Mesenchymal stem cell (in vitro differentiated cells and primary cell): ENCODE results near the gene HOXC4.
"Not testable (repeated sequence)": the region's sequence is repeated elsewhere in the genome, so short reads cannot be mapped to it uniquely, and the experiment has no call there.

ENCODE experiments used
- DNase-seq: peaks from one replicate; pipeline ENCODE4 v3.0.0-alpha.2; 2013
- H2AFZ ChIP-seq: one replicate; pipeline ENCODE4 v1.6.1; 2013; ENCODE audit warnings: low read depth, mild to moderate bottlenecking, control low read depth, inconsistent platforms, low read length, moderate library complexity
- H2AK5ac ChIP-seq: 2 replicates; pipeline ENCODE4 v1.6.1; 2013; ENCODE audit warnings: low read length, moderate library complexity, mild to moderate bottlenecking, inconsistent platforms; ENCODE audit not compliant: severe bottlenecking
- H2BK120ac ChIP-seq: one replicate; pipeline ENCODE4 v1.6.1; 2013; ENCODE audit warnings: low read depth, mild to moderate bottlenecking, inconsistent platforms, low read length, moderate library complexity
- H2BK12ac ChIP-seq, 2 experiments: one replicate each; pipeline ENCODE4 v1.6.1; 2013; ENCODE audit warnings: inconsistent platforms in 2 of 2, low read length in 2 of 2, mild to moderate bottlenecking in 2 of 2, moderate library complexity in 2 of 2, control low read depth in 1 of 2
- H2BK15ac ChIP-seq: one replicate; pipeline ENCODE4 v1.6.1; 2013; ENCODE audit warnings: mild to moderate bottlenecking, low read depth, inconsistent platforms; ENCODE audit not compliant: poor library complexity, severe bottlenecking
- H2BK5ac ChIP-seq: 2 replicates; pipeline ENCODE4 v1.6.1; 2013; ENCODE audit warnings: low read depth, mild to moderate bottlenecking, low read length, control low read depth, inconsistent platforms; ENCODE audit not compliant: poor library complexity, severe bottlenecking
- H3K14ac ChIP-seq, 2 experiments: one replicate each; pipeline ENCODE4 v1.6.1; 2013; ENCODE audit warnings: inconsistent platforms in 2 of 2, low read length in 2 of 2, control low read depth in 1 of 2, mild to moderate bottlenecking in 1 of 2, moderate library complexity in 1 of 2
- H3K18ac ChIP-seq, 2 experiments: one replicate each; pipeline ENCODE4 v1.6.1; 2013; ENCODE audit warnings: inconsistent platforms in 2 of 2, low read length in 2 of 2, control low read depth in 1 of 2, low read depth in 1 of 2, mild to moderate bottlenecking in 1 of 2
- H3K23ac ChIP-seq, 2 experiments: one replicate each; pipeline ENCODE4 v1.6.1; 2013; ENCODE audit warnings: inconsistent platforms in 2 of 2, low read length in 2 of 2, mild to moderate bottlenecking in 2 of 2, moderate library complexity in 2 of 2, control low read depth in 1 of 2
- H3K27ac ChIP-seq: 2 replicates; pipeline ENCODE4 v1.5.1; 2013; ENCODE audit warnings: mild to moderate bottlenecking, moderate library complexity, low read length, control low read depth, inconsistent platforms; ENCODE audit not compliant: poor library complexity, severe bottlenecking
- H3K27me3 ChIP-seq, 2 experiments: 2 replicates each; pipeline versions ENCODE4 v1.6.1 to v1.7.0; 2013; ENCODE audit warnings: low read length in 2 of 2, mild to moderate bottlenecking in 2 of 2, moderate library complexity in 2 of 2, control low read depth in 1 of 2, inconsistent platforms in 1 of 2; ENCODE audit not compliant: control insufficient read depth in 1 of 2, insufficient read depth in 1 of 2
- H3K36me3 ChIP-seq, 2 experiments: 2 replicates each; pipeline versions ENCODE4 v1.6.1 to v1.7.0; 2013; ENCODE audit warnings: low read length in 2 of 2, control low read depth in 1 of 2, inconsistent platforms in 1 of 2, low read depth in 1 of 2, mild to moderate bottlenecking in 1 of 2; ENCODE audit not compliant: insufficient read depth in 2 of 2, control insufficient read depth in 1 of 2
- H3K4ac ChIP-seq, 2 experiments: one replicate each; pipeline ENCODE4 v1.6.1; 2013; ENCODE audit warnings: inconsistent platforms in 2 of 2, low read length in 2 of 2, mild to moderate bottlenecking in 2 of 2, moderate library complexity in 2 of 2, control low read depth in 1 of 2, low read depth in 1 of 2
- H3K4me1 ChIP-seq: 2 replicates; pipeline ENCODE4 v1.6.1; 2013; ENCODE audit warnings: low read depth, low read length, control low read depth; ENCODE audit not compliant: control insufficient read depth, insufficient read depth
- H3K4me2 ChIP-seq: 2 replicates; pipeline ENCODE4 v1.6.1; 2013; ENCODE audit warnings: low read length, mild to moderate bottlenecking, inconsistent platforms; ENCODE audit not compliant: poor library complexity, severe bottlenecking
- H3K4me3 ChIP-seq, 2 experiments: 2 replicates each; pipeline versions ENCODE4 v1.5.1 to v1.7.0; 2013; ENCODE audit warnings: low read length in 2 of 2, mild to moderate bottlenecking in 2 of 2, control low read depth in 1 of 2, low read depth in 1 of 2; ENCODE audit not compliant: insufficient read depth in 1 of 2
- H3K79me1 ChIP-seq: replicated peaks from 2 replicates; pipeline ENCODE4 v1.6.1; 2013; ENCODE audit warnings: mild to moderate bottlenecking, control low read depth, low read length, inconsistent platforms; ENCODE audit not compliant: poor library complexity, severe bottlenecking
- H3K9ac ChIP-seq: 2 replicates; pipeline ENCODE4 v1.7.0; 2013; ENCODE audit warnings: mild to moderate bottlenecking, low read length, moderate library complexity
- H3K9me3 ChIP-seq: 2 replicates; pipeline ENCODE4 v1.7.0; 2013; ENCODE audit warnings: mild to moderate bottlenecking, low read length; ENCODE audit not compliant: control insufficient read depth
- H4K8ac ChIP-seq: one replicate; pipeline ENCODE4 v1.6.1; 2013; ENCODE audit warnings: inconsistent platforms, mild to moderate bottlenecking, low read length, moderate library complexity
- H4K91ac ChIP-seq: one replicate; pipeline ENCODE4 v1.6.1; 2013; ENCODE audit warnings: mild to moderate bottlenecking, low read length, inconsistent platforms
- WGBS: methylation state at CpG from one replicate; pipeline ENCODE4 v1.1.7; 2013; ENCODE audit warnings: mixed read lengths; 5-methylcytosine and 5-hydroxymethylcytosine counted together

HOXC4 gene

GRCh38 chr12:54074308-54074707, 20.7 kb downstream of the HOXC4 start:
- Histone ChIP-seq H2BK12ac (no peak overlapping the region), H3K79me1 (peaks cover 8% of the 10 kb centered on the region), H3K23ac (no peak overlapping the region), H2BK5ac (no peak overlapping the region), H3K4ac (no peak overlapping the region), H4K8ac (no peak overlapping the region), H2AFZ (no peak overlapping the region), H3K27me3 (peaks cover 0 to 15% of the 10 kb centered on the region in 2 experiments), H3K9ac (no peak overlapping the region), H3K36me3 (no peaks in the 10 kb centered on the region), H2BK15ac (no peak overlapping the region), H3K9me3 (no peaks in the 10 kb centered on the region), H2AK5ac (no peak overlapping the region), H3K4me2 (no peak overlapping the region), H3K18ac (no peak overlapping the region), H3K4me1 (no peaks in the 10 kb centered on the region), H4K91ac (no peak overlapping the region), H2BK120ac (no peak overlapping the region), H3K27ac (no peak overlapping the region), H3K4me3 (no peak overlapping the region), H3K14ac (no peak overlapping the region)
- no peak for DNase-seq
- 79% methylated on average over 4 of the region's 6 CpGs for WGBS

- H2AK5ac ChIP-seq, result no peak overlapping the region
- H4K91ac ChIP-seq, result no peak overlapping the region
- H3K9ac ChIP-seq, result no peak overlapping the region
- no peaks in the 10 kb centered on the region for H3K9me3 ChIP-seq
- WGBS, result 31% methylated on average over 6 of the region's 6 CpGs
- H2AFZ ChIP-seq, result no peak overlapping the region
- H3K4ac ChIP-seq, result no peak overlapping the region
- no peak for DNase-seq
- H3K79me1 ChIP-seq, result peaks cover 5% of the 10 kb centered on the region
- H3K36me3 ChIP-seq, result no peaks in the 10 kb centered on the region
- no peak overlapping the region for H3K18ac ChIP-seq
- no peak overlapping the region for H2BK15ac ChIP-seq
- H2BK12ac ChIP-seq, result no peak overlapping the region
- H3K27ac ChIP-seq, result no peak overlapping the region
- H3K23ac ChIP-seq, result no peak overlapping the region
- peaks cover 2% of the 10 kb centered on the region for H3K4me1 ChIP-seq
- no peak overlapping the region for H3K14ac ChIP-seq
- H3K4me3 ChIP-seq, result no peak overlapping the region
- peaks cover 0 to 11% of the 10 kb centered on the region in 2 experiments for H3K27me3 ChIP-seq
- no peak overlapping the region for H3K4me2 ChIP-seq
- no peak overlapping the region for H2BK120ac ChIP-seq
- H4K8ac ChIP-seq, result no peak overlapping the region
- H2BK5ac ChIP-seq, result no peak overlapping the region
Observed at GRCh38 chr12:54075409-54075808, 21.8 kb downstream of the HOXC4 start.

- no peak overlapping the region for H2BK120ac ChIP-seq
- H3K4me3 ChIP-seq, result no peak overlapping the region
- H3K4ac ChIP-seq, result no peak overlapping the region
- no peak overlapping the region for H2AFZ ChIP-seq
- H3K23ac ChIP-seq, result no peak overlapping the region
- peaks cover 2% of the 10 kb centered on the region for H3K4me1 ChIP-seq
- no peak for DNase-seq
- H3K14ac ChIP-seq, result no peak overlapping the region
- H3K79me1 ChIP-seq, result peaks cover 5% of the 10 kb centered on the region
- no peak overlapping the region for H3K18ac ChIP-seq
- H3K36me3 ChIP-seq, result no peaks in the 10 kb centered on the region
- H3K9ac ChIP-seq, result no peak overlapping the region
- H3K27me3 ChIP-seq, result peaks cover 0 to 11% of the 10 kb centered on the region in 2 experiments
- H2BK15ac ChIP-seq, result no peak overlapping the region
- no peak overlapping the region for H3K4me2 ChIP-seq
- H2AK5ac ChIP-seq, result no peak overlapping the region
- no peak overlapping the region for H4K8ac ChIP-seq
- H3K9me3 ChIP-seq, result no peaks in the 10 kb centered on the region
- no peak overlapping the region for H2BK12ac ChIP-seq
- no peak overlapping the region for H4K91ac ChIP-seq
- H2BK5ac ChIP-seq, result no peak overlapping the region
- H3K27ac ChIP-seq, result no peak overlapping the region
Observed at GRCh38 chr12:54075974-54076373, 22.3 kb downstream of the HOXC4 start.

- H2BK15ac ChIP-seq, H3K27me3 ChIP-seq, H2BK5ac ChIP-seq, H3K4ac ChIP-seq, H3K14ac ChIP-seq, H2AK5ac ChIP-seq, H2BK120ac ChIP-seq, DNase-seq, H2BK12ac ChIP-seq, H4K91ac ChIP-seq, H3K18ac ChIP-seq, H3K4me1 ChIP-seq, H3K9me3 ChIP-seq, H3K36me3 ChIP-seq, H3K23ac ChIP-seq, H2AFZ ChIP-seq, H4K8ac ChIP-seq, H3K27ac ChIP-seq, H3K79me1 ChIP-seq, H3K4me2 ChIP-seq: not testable (repeated sequence)
- Histone ChIP-seq H3K9ac (peak overlapping the region; percentile 88), H3K4me3 (peak overlapping the region in 1 of 2 experiments; percentile 71)
- 42% methylated on average over 8 of the region's 10 CpGs for WGBS
Observed at GRCh38 chr12:54077843-54078242, 24.2 kb downstream of the HOXC4 start.
